Dedifferentiated amniotic fluid mesenchymal stem cell (primary cell): ENCODE measurements around the gene ZFHX3.
A peak's percentile ranks its signal among the peaks of the same experiment; 100 is the strongest.

Source experiments
- DNase-seq: peaks from one replicate; pipeline ENCODE4 v3.0.0-alpha.2; 2016; ENCODE audit errors: extremely low spot score

Gene ZFHX3

DNA sequence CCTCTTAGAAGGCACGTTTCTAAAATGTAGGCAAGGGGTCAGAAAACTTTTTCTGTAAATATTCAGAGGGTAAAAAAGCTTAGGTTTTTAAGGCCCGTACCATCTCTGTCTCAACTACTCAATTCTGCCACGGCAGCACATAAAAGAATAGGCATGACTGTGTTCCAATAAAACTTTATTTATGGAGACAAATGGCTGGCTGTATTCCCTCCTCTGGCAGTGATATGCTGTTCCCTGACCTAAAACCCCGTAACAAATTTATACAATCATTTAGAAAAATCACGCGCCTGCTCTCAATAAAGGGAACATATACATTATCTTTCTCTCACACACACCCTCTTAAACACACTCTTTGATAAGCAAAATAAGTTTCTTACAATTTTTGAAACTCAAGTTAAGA, 138.7 kb downstream of the ZFHX3 start:
- DNase-seq = no peak

DNA sequence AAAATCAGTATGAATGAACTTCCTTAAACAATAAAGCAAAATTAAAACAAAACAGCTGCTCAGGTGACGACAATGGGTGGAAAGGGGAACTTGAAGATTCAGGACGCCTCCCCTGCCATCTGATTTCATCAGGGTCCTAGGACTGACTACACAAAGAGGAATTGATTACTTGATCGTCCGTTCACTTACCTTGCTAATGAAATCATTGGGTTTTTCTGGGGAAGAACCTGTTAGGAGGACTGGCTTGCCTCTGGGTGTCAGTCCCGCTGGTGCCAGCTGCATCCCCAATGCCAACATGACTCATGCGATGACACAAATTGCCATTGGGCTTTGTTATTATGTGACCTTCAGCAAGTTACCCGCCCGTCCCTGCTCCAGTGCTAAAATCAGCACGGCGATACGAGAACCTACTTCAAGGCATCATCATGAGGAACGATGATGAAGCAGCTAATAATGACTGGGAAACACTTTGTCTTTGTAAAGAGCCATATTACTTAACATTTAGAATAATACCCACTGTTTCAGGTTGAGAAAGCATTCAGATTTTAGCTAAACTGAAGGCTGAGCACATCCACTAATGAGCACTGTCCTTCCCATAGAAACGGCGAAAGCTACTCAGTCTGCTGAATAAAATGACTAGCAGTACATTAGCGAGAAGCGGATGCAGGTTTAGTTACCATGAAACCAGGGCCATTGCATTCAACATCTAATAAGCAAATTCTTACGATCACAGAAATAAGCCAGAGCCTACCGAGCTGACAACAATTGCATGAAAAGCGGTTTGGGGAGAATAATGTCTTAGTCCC, 139.4 kb downstream of the ZFHX3 start:
- no peak for DNase-seq

DNA sequence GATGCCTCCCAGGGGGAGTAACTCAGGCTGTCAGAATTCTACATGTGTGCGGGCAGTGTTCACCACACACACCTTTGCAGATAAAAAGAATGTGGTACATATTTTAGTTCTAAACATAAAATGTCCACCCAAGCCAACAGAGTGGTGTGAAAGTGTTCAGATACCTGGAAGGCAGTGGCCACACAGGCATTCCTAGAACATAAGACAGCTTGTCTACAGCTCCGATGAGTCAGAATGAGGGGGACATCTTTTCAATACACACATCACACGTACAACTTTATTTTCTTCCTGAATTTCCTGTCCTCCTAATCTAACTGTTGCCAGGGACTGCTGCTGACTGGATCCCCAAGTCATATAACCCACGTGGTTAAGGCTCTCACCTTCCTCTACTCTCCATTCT, 142.3 kb downstream of the ZFHX3 start:
- no peak for DNase-seq

DNA sequence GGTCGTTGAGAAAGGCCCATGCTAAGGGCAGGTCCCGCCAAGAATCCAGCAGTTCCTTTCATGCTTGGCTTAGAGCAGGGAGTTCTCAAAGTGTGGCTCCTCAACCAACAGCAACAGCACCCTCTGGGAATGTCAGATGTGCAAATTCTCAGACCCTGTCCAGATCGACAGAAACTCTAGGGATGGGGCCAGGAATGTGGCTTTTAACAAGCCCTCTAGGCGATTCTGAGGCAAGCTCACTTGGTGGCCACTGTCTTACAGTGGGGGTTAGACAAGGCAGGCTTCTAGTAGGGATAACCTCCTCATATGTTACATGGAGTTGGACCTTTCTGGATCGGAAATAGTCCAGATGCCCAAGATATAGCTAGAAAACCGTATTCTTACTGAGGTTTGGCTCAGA, 144.8 kb downstream of the ZFHX3 start:
- DNase-seq = no peak

- no peak for DNase-seq
Measured at GRCh38 chr16:72902206-72902605, 145.7 kb downstream of the ZFHX3 start.

DNA sequence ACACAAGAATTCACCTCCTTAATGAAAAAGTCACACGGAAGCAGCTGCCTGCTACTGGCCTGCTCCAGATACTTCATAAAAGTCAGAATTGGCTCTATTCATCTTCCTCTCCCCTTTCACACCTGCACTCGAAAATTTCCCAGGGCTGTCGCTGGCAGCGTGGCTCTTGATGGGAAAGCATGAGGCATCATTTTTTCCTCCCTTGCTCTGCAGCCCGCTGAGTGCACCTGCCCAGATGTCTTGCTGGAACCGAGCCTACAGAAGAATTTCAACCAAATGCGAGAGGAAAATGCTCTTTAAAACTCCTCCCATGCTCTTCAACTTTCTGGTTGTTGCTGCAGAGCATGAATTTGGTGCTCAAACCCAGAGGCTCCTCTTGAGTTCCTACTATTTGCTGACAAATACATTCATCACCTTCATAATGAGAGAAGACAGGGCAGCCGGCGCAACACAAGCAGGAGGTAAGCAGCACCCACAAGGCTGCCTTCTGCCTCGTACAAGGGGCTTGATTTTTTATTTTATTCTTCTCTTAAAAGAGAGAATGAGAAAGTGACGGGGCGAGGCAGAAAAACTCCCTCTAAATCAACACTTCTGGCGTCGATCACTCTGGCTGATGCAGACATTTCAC, 146.8 kb downstream of the ZFHX3 start:
- no peak for DNase-seq

GRCh38 chr16:72898216-72898825, 149.6 kb downstream of the ZFHX3 start:
- DNase-seq = no peak

GRCh38 chr16:72897707-72898106, 150.2 kb downstream of the ZFHX3 start:
- DNase-seq = no peak

DNA sequence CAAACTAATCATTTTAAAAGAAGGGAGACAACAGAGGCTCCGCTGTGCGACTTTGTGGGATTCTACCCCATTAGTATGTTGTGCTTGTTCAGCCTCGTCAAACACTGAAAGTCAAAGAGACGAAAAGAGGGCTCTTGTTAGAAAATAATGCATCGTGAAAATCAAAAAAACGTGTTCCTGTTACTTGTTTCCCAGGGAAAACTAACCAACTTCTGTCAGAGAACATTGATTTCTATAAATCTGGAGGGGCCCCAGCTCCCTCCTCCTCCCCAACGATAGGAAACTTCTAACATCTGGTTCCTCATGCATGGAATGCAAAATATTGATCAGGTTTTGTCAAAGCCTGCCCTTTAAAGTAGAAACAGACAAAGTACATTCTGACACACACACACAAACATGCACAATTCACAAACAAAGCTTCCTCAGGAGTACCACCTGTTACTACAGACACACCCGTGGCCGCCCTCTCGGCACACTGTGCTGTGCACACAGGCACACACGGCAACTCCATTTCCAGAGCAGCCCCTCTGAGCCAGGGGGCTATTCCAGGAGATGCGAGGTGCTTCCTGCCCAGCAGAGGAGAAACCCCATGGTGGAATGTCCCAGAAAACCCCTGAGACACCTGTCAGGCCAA, 151.3 kb downstream of the ZFHX3 start:
- DNase-seq = no peak

DNA sequence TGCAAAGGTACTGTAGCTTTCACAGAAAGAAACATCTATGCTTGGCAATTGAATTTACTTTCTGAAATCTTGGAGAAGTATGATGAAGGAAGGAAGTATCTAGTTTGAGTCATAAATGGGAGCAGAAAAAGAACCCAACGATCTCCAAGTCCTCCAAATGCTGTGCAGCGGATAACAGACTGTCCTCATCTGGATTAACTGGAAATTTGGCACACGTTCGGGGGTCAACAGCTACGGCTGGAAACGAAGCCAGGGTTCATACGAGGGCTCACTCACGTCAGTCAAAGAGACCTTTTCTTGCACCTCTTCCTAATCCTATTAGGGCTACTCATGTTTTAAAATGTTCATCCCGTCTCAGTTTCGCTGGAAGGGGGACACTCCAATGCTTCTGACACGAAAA, 152.0 kb downstream of the ZFHX3 start:
- no peak for DNase-seq

DNA sequence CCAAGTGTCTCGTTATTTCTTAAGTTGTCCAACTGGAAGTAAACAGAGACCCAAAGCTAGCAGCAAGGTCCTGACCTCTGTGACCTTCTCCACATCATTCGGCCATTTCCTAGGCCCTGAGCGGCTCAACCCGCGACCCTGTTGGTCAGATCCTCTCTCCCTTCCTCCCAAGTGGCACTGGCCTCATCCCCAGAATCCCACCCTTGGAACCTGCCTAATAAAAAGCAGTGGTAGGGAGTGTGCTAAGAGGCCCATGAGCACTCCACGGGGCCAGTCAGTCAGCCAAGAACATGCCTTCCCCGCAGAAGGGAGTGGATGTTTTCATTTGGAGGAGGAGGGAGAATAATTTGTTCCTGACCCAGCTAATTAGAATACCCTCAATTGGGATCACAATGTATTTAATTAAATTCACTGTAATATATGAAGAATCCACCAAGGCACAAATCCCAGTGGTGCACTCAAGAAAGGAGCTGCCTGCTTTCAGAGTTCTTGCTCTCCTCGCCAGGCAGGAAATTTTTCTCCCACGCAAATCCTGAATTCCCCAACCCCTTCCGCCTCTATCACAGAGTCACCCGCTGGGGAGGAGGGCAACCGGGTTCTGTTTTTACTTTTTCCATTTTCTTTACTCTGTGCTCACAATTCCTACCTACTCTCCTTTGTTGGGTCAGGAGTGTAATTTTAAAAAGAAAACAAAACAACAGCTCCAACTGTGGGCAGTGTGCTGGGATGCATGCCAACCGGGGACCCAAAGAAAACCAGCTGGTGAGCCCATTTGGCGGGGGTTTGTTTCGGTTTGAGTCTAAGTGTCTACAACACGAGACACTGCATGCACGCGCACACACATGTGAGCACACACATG, 153.4 kb downstream of the ZFHX3 start:
- DNase-seq = peak; percentile 58

GRCh38 chr16:72891291-72892227, 156.4 kb downstream of the ZFHX3 start:
- DNase-seq = no peak

DNA sequence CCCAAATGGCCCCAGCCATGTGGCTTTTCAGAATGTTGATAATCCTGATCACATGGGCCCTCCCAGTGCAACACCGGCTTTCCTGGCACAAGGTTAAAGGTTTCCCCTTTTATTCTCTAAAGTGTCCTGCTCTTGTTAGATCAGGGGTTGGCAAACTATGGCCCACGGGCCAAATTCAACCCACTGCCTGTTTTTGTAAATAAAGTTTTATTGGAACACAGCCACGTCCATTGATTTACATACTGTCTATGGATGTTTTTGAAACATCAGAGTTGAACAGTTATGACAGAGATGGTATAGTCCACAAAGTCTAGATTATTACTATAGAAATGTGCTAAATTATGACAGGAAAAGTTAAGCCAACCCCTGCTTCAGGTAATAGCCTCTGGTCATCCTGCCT, 157.3 kb downstream of the ZFHX3 start:
- no peak for DNase-seq

- no peak for DNase-seq
Measured at GRCh38 chr16:72889616-72890582, 158.0 kb downstream of the ZFHX3 start.

GRCh38 chr16:72887537-72887936, 160.4 kb downstream of the ZFHX3 start:
- no peak for DNase-seq

GRCh38 chr16:72886346-72886974, 161.5 kb downstream of the ZFHX3 start:
- DNase-seq = no peak

- no peak for DNase-seq
Measured at GRCh38 chr16:72884573-72884972, 163.4 kb downstream of the ZFHX3 start.

DNA sequence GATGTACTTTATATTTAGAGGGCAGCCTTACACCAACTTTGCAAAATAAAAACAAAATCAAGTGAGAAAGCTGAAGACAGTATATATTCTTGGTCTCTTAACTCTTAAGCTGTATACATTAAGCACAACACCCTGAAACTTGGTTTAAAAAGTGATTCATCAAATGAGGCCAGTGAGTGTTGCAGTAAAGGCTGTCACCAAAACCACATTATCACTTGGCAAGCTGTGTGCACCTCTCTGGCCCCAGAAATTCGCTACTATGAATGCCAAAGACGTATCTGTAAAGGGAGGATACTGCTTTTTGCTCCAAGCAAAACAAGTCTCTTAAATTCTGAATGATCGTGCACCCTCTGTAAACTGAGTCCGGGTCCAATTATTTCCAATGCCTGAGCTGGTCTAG, 163.9 kb downstream of the ZFHX3 start:
- no peak for DNase-seq

- DNase-seq = no peak
Measured at GRCh38 chr16:72879846-72880245, 168.1 kb downstream of the ZFHX3 start.
